Activated naive CD8-positive, alpha-beta T cell treated with anti-CD3 and anti-CD28 coated beads for 36 hours (primary cell): ENCODE data around the gene MYO3A. TPM values are rescaled to one million over a fixed set of nuclear protein-coding genes. Genes with fewer than 3 reads are reported as not detected.

Experiments used
- DNase-seq: peaks from one replicate; pipeline ENCODE4 v3.0.0; 2021
- H3K27ac Mint-ChIP-seq: one replicate; pipeline ENCODE4 v1.8.0; 2022; ENCODE audit warnings: mild to moderate bottlenecking, moderate library complexity, mixed read lengths
- H3K27me3 Mint-ChIP-seq: one replicate; pipeline ENCODE4 v1.8.0; 2022; ENCODE audit warnings: mild to moderate bottlenecking, mixed read lengths
- H3K36me3 Mint-ChIP-seq: one replicate; pipeline ENCODE4 v1.8.0; 2021; ENCODE audit warnings: mild to moderate bottlenecking, mixed read lengths
- H3K4me1 Mint-ChIP-seq: one replicate; pipeline ENCODE4 v1.8.0; 2021; ENCODE audit warnings: mixed read lengths
- H3K4me3 Mint-ChIP-seq: one replicate; pipeline ENCODE4 v1.8.0; 2022; ENCODE audit warnings: mild to moderate bottlenecking, moderate library complexity, mixed read lengths
- H3K9me3 Mint-ChIP-seq: one replicate; pipeline ENCODE4 v1.8.0; 2022; ENCODE audit warnings: mixed read lengths
- total RNA-seq, 2 experiments: library from RNA; stranded (reverse); gene quantifications; one replicate each; pipeline ENCODE4 v1.2.3, GENCODE V29; 2021

The MYO3A gene, protein sequence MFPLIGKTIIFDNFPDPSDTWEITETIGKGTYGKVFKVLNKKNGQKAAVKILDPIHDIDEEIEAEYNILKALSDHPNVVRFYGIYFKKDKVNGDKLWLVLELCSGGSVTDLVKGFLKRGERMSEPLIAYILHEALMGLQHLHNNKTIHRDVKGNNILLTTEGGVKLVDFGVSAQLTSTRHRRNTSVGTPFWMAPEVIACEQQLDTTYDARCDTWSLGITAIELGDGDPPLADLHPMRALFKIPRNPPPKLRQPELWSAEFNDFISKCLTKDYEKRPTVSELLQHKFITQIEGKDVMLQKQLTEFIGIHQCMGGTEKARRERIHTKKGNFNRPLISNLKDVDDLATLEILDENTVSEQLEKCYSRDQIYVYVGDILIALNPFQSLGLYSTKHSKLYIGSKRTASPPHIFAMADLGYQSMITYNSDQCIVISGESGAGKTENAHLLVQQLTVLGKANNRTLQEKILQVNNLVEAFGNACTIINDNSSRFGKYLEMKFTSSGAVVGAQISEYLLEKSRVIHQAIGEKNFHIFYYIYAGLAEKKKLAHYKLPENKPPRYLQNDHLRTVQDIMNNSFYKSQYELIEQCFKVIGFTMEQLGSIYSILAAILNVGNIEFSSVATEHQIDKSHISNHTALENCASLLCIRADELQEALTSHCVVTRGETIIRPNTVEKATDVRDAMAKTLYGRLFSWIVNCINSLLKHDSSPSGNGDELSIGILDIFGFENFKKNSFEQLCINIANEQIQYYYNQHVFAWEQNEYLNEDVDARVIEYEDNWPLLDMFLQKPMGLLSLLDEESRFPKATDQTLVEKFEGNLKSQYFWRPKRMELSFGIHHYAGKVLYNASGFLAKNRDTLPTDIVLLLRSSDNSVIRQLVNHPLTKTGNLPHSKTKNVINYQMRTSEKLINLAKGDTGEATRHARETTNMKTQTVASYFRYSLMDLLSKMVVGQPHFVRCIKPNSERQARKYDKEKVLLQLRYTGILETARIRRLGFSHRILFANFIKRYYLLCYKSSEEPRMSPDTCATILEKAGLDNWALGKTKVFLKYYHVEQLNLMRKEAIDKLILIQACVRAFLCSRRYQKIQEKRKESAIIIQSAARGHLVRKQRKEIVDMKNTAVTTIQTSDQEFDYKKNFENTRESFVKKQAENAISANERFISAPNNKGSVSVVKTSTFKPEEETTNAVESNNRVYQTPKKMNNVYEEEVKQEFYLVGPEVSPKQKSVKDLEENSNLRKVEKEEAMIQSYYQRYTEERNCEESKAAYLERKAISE (N-terminal part only)
- under 1 TPM in 1 of 2 experiments, not detected in 1; 0.74 TPM for total RNA-seq

DNA sequence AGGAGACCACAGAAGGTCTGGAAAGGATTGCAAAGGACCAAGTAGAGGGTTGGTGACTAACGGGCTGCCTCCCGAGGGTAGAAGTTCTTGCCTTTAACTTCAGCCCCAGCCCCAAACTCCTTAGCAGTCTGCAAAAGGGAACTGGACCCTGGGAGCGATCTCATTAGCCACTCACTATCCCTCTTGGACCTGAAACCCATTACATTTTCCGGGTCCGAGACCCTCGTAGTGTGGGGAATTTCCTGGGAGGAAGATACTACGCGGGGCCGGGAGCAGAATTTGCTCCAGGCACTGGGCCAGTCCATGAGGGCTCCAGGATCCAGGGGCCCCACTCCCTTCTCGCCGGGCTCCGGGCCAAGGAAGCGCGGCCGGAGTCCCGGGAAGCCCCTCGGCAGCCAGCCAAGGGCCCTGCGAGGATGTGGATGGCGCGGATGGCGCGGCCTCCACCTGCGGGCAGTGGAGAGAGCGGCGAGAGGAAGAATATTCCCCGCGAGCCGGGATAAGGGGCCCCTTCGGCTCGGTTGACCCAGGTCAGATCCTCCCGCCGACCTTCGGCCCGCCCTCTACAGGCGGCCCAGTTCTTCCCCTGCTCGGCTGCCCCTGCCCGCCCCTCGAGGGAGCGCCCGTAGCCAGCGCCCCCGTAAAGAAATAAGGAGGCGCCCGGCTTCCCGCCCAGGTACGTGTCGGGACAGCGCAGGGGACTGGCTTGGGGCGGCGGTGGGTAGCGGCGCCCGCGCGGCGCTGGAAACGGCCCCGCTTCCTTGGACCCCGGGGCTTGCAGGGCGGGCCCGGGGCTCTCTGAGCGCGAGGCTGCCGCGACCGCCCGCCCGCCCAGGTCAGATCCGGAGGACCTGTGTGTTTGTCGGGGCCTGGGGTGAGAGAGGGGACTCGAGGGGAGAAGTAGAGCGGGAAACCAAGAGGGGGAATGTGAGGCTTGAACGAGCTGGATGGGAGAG, at the start of gene MYO3A:
Gene MYO3A, plus strand, starts transcription at position 577 of the 956 bp plus-strand sequence. CDS start 17,882 bp downstream, outside the sequence.
- peaks cover 2% of the 10 kb centered on the region for H3K36me3 Mint-ChIP-seq
- H3K4me3 Mint-ChIP-seq = peak within 1 kb of the TSS; percentile 79
- peaks cover 63% of the 10 kb centered on the region for H3K27me3 Mint-ChIP-seq
- no peaks in the 10 kb centered on the region for H3K9me3 Mint-ChIP-seq
- peaks cover 8% of the 10 kb centered on the region for H3K4me1 Mint-ChIP-seq
- peak; percentile 0 for DNase-seq
- H3K27ac Mint-ChIP-seq = no peak within 1 kb of the TSS

DNA sequence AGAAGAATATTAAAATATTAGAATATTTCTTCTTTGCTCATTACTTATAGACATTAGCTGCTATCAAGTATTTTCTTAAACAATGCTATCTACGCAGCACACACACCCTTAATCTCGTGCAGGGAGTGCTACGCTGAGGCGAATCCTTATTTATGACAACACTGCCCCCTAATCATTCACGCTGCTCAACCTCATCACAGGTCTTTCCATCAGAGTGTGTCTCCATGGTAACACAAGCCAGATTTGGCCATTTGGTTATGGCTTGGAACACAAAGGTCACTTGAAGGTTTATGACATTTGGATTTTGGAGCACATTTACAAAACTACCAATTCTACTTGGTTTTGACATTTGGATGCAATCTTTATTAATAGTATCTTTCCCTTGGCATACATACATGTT, 45.4 kb upstream of the MYO3A start:
- no peak for DNase-seq
- no peaks in the 10 kb centered on the region for H3K36me3 Mint-ChIP-seq
- H3K27ac Mint-ChIP-seq = no peak overlapping the region
- no peak overlapping the region for H3K4me3 Mint-ChIP-seq
- H3K9me3 Mint-ChIP-seq = no peaks in the 10 kb centered on the region
- H3K4me1 Mint-ChIP-seq = no peaks in the 10 kb centered on the region
- peaks cover 20% of the 10 kb centered on the region for H3K27me3 Mint-ChIP-seq

DNA sequence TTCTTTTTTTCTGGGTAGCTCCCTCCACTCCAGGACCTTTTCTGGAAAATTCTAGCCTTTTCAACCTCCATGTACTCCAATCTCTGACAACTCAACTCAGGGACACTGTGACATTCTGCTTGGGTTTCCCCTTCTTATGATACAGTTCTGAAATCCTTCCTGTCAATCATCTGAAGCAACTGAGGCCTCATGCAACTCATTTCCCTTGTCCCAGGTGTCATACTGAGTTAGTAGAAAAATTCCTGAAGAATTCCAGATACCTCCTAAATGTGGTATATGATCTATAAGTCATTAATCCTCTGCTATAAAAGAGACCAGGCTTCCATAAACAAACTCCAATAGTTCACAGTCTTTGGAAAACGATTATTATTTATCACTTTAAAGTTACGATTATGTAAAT, 43.0 kb upstream of the MYO3A start:
- Mint-ChIP-seq H3K27ac (no peak overlapping the region), H3K27me3 (peaks cover 26% of the 10 kb centered on the region), H3K36me3 (no peaks in the 10 kb centered on the region), H3K4me3 (no peak overlapping the region), H3K9me3 (no peaks in the 10 kb centered on the region), H3K4me1 (no peaks in the 10 kb centered on the region)
- DNase-seq = no peak

DNA sequence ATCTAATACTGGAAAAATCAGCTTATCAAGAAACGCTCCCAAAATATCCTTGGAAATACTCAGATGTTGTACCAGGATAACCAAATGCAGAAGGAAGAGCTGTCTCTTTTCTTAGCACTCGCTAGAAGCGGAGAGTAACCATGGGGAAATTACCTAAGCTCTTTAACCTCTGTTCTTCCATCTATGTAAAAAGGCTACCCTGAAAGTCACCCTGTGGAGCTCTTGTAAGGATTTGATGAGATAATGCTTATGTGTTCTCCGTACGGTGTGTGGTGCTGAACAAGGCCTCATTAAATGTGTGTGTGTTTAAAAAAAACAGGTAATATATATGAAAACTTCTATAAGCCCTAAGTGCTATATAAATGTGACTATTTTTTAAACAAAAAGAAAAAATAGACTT, 38.2 kb upstream of the MYO3A start:
- Mint-ChIP-seq H3K9me3 (no peaks in the 10 kb centered on the region), H3K4me1 (no peaks in the 10 kb centered on the region), H3K36me3 (no peaks in the 10 kb centered on the region), H3K4me3 (no peak overlapping the region), H3K27me3 (peaks cover 22% of the 10 kb centered on the region), H3K27ac (no peak overlapping the region)
- no peak for DNase-seq

DNA sequence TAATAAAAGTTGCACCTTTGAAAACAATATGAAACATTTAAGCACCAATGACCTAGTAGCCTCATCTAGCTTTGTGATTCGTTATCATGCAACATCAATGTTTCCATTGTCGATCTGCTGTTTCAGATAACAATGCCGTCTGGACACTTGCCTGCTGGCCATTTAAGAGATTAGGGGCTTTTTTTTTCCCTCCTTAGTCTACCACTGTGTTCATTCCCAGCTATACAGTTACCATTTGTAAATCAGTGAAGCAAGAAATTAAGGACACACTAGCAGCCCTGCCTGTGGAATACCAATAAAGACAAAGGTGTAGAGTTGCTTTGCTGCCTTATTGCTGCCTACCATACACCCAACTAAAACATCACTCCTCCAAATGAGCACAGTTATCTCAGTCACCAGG, 37.6 kb upstream of the MYO3A start:
- Mint-ChIP-seq H3K27ac (no peak overlapping the region), H3K36me3 (no peaks in the 10 kb centered on the region)
- DNase-seq = no peak

DNA sequence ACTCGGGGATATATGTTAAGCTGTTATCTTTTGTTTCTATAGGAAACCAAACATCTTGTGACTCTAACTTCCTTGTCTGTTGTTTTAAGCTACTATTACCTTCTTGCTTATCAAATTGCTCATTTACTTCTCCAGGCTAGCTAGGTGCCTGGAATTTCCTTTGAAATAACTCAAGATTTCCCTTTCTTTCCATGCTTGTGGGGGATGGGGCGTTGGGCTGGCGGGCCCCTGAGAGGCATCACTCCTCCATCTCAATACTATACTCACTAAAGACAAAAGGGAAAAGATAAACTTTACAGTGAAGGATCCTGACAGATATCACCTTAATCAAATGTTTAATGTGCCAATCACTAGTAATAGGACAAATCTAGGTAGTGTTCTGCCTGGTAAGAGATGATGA, 34.7 kb upstream of the MYO3A start:
- Mint-ChIP-seq H3K36me3 (no peaks in the 10 kb centered on the region), H3K27ac (no peak overlapping the region), H3K4me1 (no peaks in the 10 kb centered on the region), H3K27me3 (peaks cover 12% of the 10 kb centered on the region), H3K4me3 (no peak overlapping the region), H3K9me3 (no peaks in the 10 kb centered on the region)
- DNase-seq = no peak

More for the DNA sequence above, 37.6 kb upstream of the MYO3A start:
- no peaks in the 10 kb centered on the region for H3K9me3 Mint-ChIP-seq
- H3K4me1 Mint-ChIP-seq = no peaks in the 10 kb centered on the region
- H3K27me3 Mint-ChIP-seq = peaks cover 20% of the 10 kb centered on the region
- no peak overlapping the region for H3K4me3 Mint-ChIP-seq

DNA sequence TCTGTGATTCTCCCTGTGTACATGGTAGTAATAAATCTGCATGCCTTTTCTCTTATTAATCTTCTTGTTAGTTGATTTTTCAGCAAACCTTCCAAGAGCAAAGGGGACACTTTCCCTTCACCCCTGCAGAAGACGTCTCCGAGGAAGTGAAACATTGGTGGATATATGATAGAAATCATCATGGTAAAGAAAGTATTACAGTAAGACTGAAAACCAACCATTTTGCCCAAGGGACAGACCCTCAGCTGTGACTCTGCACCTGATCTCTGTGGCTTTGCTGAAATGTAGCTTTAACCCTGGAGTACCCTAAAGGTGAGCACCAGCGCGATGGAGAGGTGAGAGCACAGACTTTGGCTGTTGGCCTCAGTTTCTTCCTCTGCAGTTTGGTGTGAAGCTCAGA, 32.8 kb upstream of the MYO3A start:
- Mint-ChIP-seq H3K9me3 (no peaks in the 10 kb centered on the region), H3K36me3 (no peaks in the 10 kb centered on the region), H3K4me3 (no peak overlapping the region), H3K27ac (no peak overlapping the region), H3K4me1 (no peaks in the 10 kb centered on the region), H3K27me3 (peaks cover 6% of the 10 kb centered on the region)
- no peak for DNase-seq

DNA sequence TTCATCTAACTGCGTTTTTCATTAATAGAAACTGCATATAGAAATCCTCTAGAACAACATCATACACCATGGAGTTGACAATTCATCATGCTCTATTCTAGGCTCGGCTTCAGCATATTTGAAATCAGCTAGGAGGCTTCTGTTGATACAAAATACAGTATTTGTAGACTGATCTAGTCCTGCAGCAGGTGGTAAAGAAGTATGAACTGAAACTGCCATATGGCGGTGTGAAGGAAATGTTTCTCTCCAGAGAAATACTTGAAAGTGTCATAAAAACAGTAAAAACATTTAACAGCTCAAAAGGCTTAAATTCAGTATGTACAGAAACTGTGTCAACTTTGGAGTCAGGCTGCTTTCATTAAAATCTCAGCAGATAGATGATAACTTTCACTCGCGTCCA, 32.0 kb upstream of the MYO3A start:
- Mint-ChIP-seq H3K4me3 (no peak overlapping the region), H3K9me3 (no peaks in the 10 kb centered on the region), H3K27ac (no peak overlapping the region), H3K36me3 (no peaks in the 10 kb centered on the region), H3K27me3 (peaks cover 6% of the 10 kb centered on the region), H3K4me1 (no peaks in the 10 kb centered on the region)
- DNase-seq = no peak

DNA sequence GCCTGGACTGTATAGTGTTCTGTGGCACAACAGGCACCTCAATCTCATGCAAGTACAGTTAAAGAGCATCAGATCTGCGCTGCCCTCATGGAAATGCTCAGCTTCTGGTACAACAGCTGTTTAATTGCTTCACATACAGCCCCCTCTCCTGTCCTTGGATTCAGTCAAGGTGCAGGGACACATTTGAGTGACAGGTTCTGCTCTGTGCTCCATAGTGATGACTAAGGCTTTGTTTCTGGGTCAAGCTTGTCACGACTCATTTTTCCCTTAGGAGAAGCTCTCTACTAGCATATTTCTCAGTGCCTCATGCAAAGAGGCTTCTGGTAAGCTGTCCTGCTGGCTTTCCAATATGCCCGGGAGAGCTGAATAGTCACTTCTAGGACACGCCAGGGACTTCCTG, 26.8 kb upstream of the MYO3A start:
- Mint-ChIP-seq H3K9me3 (no peaks in the 10 kb centered on the region), H3K27me3 (peaks cover 9% of the 10 kb centered on the region), H3K36me3 (no peaks in the 10 kb centered on the region), H3K27ac (no peak overlapping the region), H3K4me3 (no peak overlapping the region), H3K4me1 (no peaks in the 10 kb centered on the region)
- no peak for DNase-seq

DNA sequence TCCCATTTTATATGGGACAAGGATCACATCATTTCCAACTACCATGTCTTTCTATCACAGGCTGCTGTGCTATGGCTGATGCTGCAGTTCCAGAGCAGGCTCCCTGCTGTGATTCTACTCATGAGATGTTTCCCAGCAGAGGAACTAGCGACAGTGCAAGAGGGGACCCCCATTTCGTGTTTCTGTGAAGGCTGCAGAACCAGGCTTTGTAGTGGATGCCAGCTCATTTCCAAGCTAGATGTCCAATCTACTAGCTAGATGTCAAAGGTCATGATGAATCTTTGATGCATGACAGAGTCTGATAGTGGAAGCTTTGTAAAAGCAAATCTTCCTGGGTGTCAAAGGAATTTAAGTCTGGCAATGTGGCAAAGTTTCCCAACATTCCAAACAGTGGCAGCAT, 21.2 kb upstream of the MYO3A start:
- no peak overlapping the region for H3K4me3 Mint-ChIP-seq
- peaks cover 10% of the 10 kb centered on the region for H3K27me3 Mint-ChIP-seq
- no peaks in the 10 kb centered on the region for H3K9me3 Mint-ChIP-seq
- H3K36me3 Mint-ChIP-seq = no peaks in the 10 kb centered on the region
- no peak overlapping the region for H3K27ac Mint-ChIP-seq
- no peak for DNase-seq
- H3K4me1 Mint-ChIP-seq = no peaks in the 10 kb centered on the region

DNA sequence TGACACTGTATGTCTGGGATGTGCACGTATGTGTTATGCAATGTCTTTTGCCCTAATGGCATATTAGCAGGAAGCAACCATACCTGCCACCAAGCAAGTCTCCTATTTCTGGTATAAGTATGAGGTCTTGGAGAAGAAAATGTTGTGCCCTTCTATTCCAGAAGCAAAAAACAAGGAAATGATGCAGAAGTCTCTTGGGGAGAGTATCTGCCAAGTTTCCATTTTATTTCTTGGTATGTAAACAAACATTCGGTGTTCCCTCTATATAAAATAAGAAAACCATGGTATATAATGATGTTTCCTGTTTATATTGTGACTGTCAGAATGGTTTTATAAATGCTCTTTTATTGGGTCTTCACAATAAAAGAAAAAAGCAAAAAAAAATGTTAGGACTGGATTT, 19.3 kb upstream of the MYO3A start:
- no peaks in the 10 kb centered on the region for H3K9me3 Mint-ChIP-seq
- no peaks in the 10 kb centered on the region for H3K36me3 Mint-ChIP-seq
- H3K27ac Mint-ChIP-seq = no peak overlapping the region
- DNase-seq = no peak
- peaks cover 10% of the 10 kb centered on the region for H3K27me3 Mint-ChIP-seq
- no peaks in the 10 kb centered on the region for H3K4me1 Mint-ChIP-seq
- no peak overlapping the region for H3K4me3 Mint-ChIP-seq

DNA sequence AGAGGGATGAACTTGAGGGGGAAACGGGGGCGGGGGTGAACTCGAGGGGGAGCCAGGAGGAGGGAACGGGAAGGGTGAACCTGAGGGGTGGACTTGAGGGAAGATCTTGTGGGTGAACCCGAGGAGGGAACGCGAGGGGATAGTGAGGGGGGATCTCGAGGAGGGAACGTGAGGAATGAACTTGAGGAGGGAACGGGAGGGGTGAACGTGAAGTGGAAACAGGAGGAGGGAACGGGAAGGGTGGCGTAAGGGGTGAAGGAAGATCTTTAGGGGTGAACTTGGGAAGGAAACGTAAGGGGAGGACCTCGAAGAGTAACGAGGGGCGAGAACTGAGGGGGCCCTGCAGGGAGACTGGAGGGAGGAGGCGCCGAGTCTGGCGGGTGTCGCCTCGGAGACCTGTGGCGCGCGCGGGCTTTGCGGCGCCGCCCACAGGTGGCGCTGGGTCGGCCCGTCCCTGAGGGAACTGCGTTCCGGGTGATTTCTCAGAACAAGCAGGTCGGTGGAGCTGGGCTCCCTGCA, 651 bp downstream of the MYO3A start:
- H3K4me3 Mint-ChIP-seq = peak overlapping the region; percentile 79
- no peaks in the 10 kb centered on the region for H3K9me3 Mint-ChIP-seq
- H3K27me3 Mint-ChIP-seq = peaks cover 63% of the 10 kb centered on the region
- peak; percentile 33 for DNase-seq
- peaks cover 8% of the 10 kb centered on the region for H3K4me1 Mint-ChIP-seq
- H3K27ac Mint-ChIP-seq = no peak overlapping the region
- H3K36me3 Mint-ChIP-seq = peaks cover 2% of the 10 kb centered on the region

DNA sequence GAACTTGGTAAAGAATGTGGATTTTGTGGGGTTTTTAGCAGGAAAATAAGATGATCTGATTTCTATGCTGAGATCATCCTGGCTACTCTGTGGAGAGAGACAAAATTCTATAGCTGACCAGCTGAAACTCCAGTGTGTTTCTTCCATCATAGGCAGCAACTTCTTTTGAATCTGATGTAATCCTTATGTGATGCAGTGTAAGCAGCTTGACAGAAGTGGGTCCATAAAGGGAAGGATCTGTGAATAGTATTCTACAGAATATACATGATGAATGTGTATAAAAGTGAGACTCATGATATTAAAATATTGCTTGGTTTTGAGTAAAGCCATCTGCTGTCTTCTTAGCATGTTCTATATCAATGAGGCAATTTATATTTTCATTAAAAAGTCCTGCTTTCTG, 4.4 kb downstream of the MYO3A start:
- Mint-ChIP-seq H3K9me3 (no peaks in the 10 kb centered on the region), H3K27ac (no peak overlapping the region), H3K27me3 (peaks cover 58% of the 10 kb centered on the region), H3K36me3 (peaks cover 2% of the 10 kb centered on the region), H3K4me3 (no peak overlapping the region), H3K4me1 (peaks cover 8% of the 10 kb centered on the region)
- DNase-seq = no peak

DNA sequence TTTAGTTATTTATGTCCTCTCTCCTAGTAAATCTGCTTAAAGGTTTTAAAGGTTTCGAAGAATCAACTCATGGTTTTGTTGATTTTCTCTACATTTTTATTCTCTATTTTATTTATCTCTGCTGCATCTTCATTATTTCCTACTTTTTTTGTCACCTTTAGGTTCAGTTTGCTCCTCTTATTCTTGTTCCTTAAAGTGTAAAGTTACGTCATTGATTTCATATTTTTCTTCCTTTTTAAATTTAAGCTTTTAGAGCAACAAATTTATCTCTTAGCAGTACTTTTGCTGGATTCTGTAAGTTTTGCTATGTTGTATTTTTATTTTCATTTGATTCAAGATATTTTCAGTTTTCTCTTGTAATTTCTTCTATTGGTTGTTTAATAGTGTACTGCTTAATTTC, 10.7 kb downstream of the MYO3A start:
- DNase-seq = no peak
- Mint-ChIP-seq H3K9me3 (peaks cover 4% of the 10 kb centered on the region), H3K4me1 (no peaks in the 10 kb centered on the region)

More for the DNA sequence above, 10.7 kb downstream of the MYO3A start:
- H3K27ac Mint-ChIP-seq = no peak overlapping the region
- peaks cover 36% of the 10 kb centered on the region for H3K27me3 Mint-ChIP-seq
- peaks cover 2% of the 10 kb centered on the region for H3K36me3 Mint-ChIP-seq
- H3K4me3 Mint-ChIP-seq = no peak overlapping the region
